HL-60/S4 treated with phorbol 12-myristate 13-acetate at 8.2 ng/mL for 4 days and 3 days (cell line): ENCODE measurements around the gene CELSR3.

ENCODE experiments used
- in situ Hi-C: fragments of 300-500 bp; cut with MboI; formaldehyde crosslinking; loops from 2 replicates; pipeline ENCODE4 v1.15.0; 2022; ENCODE audit warnings: low sequenced_read_pairs

Gene CELSR3

DNA sequence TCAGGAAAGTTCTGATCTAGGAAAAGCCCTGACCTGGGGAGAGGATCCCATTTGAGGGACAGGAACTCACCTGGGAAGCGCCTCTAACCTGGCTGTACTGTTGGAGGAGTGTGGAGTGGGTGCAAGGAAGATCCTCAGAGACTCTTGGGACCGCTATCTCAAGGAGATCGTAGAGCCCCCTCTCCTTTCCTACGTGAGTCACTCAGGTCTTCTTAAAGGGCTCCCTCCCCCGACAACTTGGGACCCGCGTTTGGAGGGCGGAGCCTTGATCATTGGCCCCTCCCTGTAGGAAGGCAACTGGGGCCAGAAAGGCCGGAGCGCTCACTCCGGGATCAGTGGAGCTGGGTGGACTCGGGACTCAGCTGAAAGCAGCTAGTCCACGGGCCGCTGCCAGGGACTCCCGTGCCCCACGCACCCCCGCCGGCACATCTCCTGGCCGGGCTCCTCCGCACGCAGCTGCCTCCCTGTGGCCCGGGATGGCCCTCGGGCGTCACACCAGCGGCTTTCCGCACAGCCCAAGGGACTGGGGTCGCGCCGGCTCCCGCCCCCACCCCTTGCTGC lies 27.9 kb downstream of the CELSR3 start:
- in situ Hi-C loops, result no loop called here

- in situ Hi-C loops, result no loop called here
Measured at GRCh38 chr3:48633743-48634142, 28.9 kb downstream of the CELSR3 start.

GRCh38 chr3:48633256-48633655 lies 29.4 kb downstream of the CELSR3 start:
- in situ Hi-C loops, result no loop called here

DNA sequence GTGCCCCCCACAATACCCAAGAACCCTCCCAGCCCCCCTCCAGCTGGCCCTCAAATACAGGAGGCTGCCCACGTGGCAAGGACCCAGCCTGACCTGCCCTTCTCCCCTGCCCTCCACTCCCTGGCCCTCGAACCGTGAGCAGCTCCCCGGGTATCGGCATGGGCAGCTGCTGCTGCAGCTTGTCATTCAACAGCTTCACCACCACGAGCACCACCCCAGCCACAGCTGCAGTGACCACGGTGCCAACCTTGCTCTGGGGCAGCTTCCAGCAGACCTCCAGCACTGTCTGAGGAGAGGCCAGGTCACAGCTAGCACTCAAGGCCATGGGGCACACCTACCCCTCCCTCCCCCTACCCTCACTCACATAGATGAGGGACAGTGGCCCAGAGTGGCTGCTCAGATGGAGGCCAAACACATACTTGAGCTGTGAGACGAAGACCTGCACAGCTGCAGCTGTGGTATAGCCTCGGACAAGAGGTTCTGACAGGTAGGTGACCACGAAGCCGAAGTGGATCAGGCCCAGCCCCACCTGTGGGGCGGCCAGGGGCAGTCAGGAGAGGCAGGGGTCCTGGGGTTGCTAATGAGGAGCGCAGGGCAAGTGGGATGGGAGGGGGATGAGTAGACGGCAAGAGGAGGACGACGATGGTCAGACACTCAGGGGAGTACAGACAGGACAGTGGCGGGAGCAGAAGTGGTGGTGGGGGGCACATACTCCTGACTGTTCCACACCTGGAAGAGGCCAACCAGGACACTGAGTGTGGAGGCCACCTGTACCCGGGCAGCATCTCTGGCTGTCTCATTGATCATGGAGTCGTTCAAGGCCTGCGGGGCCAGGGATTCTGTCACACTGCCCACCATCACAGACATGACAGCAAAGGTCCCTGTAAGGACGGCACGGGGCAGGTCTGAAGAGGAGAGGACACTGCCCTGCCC lies 30.9 kb downstream of the CELSR3 start:
- in situ Hi-C loops, result no loop called here

DNA sequence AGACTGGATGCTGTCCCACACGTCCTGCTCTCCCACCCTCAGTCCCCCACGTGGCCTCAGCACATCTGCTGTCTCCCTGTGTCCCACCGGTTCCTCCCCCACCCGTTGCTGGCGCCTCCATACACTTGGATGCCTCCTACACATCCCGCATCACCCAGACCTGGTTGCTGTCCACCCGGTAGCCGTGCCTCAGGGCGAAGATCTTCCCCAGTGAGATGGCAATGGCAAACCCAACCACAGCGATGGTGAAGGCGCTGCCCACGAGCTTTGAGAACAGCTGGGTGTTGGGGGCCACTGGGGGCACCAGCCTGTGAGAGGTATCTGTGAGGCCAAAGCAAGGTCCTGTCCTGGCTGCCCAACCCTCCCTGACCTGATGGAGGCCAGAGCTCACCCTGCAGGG lies 31.9 kb downstream of the CELSR3 start:
- in situ Hi-C loops, result no loop called here

GRCh38 chr3:48630407-48630806 lies 32.3 kb downstream of the CELSR3 start:
- in situ Hi-C loops, result no loop called here

DNA sequence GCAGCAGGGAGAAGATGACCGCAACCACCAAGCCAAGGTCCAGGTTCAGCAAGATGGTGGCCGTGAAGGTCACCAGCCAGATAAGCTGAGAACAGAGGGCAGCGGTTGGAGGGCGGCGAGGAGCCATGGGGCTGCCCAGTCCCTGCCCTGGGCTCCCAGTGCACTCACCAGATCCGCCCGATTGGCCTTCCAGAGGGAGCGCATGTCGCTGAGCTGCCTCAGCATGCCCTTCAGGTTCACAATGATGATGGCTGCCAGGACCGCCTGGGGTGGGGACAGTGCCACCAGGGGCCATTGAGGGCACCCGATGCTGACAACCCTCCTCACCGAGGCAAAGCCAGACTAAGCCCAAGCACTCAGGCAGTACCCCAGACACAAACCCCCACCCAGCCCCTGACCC lies 32.8 kb downstream of the CELSR3 start:
- in situ Hi-C loops, result no loop called here

- in situ Hi-C loops, result no loop called here
Measured at GRCh38 chr3:48628277-48629017, 34.2 kb downstream of the CELSR3 start.

DNA sequence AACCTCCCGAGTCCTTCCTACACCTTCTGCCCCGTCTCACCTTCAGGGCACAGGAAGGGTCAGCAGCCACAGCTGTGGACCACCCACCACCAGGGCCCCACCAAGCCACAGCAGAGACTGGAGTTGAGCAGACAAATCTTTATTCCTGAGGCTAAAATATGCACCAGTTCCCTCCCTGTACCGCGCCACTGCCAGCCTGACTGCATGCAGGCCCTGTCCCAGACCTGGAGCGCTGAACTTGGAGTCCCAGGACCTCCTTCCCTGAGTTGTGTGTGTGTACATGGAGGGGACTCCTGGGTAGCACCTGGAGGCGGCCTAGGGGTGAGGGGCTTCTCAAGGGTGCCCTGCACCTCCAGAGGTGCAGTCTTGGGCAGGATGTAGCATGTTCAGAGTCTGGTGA lies 37.1 kb downstream of the CELSR3 start:
- in situ Hi-C loops, result no loop called here

GRCh38 chr3:48624767-48625166 lies 37.9 kb downstream of the CELSR3 start:
- in situ Hi-C loops, result no loop called here

GRCh38 chr3:48623851-48624547 lies 38.7 kb downstream of the CELSR3 start:
- in situ Hi-C loops, result no loop called here

DNA sequence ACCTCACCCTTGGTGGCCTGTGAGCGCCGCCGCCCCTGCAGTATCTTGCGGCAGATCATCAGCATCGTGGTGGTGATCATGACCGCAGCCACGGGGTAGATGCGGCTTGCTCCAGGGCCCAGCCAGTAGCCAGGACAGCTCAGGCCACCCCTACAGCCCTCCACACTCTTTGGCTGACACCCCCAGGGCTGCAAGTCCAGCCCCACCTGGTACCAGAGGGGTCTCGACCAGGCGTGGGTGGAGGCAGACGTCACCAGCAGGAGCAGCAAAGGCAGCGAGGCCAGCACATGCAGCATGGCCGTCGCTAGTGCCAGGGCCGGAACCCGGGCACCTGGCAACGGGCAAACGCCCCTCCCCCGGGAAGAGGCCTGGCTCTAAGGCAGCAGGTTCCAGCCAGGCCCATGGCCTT lies 41.2 kb downstream of the CELSR3 start, which contains the start of gene TMEM89:
TSS of gene TMEM89 (minus strand) at position 309 of the 409 bp plus-strand sequence. CDS start at position 296, 13 bp downstream.
- in situ Hi-C loops, result no loop called here

- in situ Hi-C loops, result no loop called here
Measured at GRCh38 chr3:48619541-48620524, 42.9 kb downstream of the CELSR3 start.

DNA sequence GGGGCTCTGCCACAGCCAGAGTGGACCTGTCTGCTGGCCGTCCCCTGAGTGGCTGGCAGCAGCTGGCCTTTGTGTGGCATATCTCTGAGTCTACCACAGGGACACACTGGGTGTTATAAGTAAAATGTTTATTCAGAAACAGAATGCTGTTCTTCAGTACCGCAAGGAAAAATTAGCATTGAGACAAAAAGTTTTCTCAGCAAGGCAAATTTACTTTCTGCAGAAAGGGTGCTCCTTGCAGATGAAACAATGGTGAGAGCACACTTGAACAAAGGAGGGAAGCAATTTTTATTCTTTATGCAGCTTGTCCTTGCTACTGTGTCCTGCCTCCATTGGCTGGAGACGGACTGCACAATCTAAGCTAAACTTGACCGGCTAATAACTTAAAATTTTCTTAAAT lies 45.1 kb downstream of the CELSR3 start:
- in situ Hi-C loops, result no loop called here

GRCh38 chr3:48614044-48614443 lies 48.6 kb downstream of the CELSR3 start:
- in situ Hi-C loops, result no loop called here

GRCh38 chr3:48612309-48612708 lies 50.4 kb downstream of the CELSR3 start:
- in situ Hi-C loops, result no loop called here

DNA sequence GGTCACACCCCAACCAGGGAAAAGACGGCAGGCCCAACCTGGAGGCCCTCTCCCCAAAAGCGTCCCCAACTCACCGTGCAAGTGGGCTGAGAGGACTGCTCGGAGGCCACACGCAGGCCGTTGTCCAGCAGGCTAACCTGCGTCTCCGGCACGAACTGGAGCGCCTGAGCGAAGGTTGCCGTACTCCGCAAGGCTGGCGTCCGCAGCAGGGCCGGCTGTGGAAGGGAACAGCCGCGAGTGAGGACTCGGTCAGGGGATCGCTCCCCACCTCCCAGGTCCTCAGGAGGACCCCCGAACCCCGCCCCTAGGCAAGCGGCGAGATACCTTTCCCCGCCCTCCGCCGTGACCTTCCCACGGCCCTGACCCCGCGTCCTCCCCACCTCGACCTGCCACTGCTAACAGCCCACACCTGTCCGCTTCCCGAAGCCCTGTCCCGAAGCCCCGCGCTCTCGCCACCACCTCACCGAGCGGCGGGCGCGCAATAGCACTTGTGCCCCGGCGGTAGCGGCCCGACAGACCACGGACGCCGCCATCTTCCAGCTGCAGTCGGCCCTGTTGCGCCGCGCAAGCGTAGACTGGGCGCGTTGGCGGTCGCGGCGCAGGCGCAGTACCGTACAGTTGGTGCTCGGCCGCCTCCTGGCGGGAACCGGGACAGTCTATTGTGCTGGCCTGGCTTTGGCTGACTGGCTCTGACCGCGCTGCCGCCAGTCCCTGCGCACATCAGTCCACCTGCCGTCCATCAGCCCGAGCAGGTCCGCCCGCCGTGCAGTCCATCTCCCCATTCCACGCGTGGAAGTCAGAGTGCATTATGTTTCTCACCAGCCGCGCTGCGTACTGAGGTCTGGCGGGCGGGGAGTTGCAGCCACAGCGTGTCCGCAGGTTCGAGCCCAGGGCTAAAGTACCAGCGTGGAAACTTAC lies 53.3 kb downstream of the CELSR3 start, which contains the start of gene UQCRC1:
TSS of gene UQCRC1 (minus strand) at position 559 of the 918 bp plus-strand sequence. CDS start at position 533, 26 bp downstream.
- in situ Hi-C loops, result no loop called here

GRCh38 chr3:48607519-48607918 lies 55.2 kb downstream of the CELSR3 start:
- in situ Hi-C loops, result no loop called here

DNA sequence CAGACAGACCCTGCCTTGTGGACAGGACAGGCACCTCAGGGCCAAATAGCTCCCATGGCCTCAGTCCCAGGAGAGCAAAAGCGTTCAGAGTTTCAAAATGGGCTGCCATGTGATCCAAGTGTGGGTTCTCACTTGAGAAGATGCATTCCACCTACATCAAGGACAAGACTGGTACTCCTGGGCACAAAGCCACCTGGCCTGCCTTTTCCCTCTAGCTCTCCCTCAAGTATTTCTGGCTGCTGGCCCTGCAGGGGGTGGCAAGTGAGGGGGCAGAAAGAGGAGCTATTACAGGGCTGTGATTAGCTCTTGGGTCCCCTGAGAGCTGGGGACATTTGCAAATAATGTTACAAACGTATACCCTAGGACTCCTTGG lies 61.1 kb downstream of the CELSR3 start:
- in situ Hi-C loops, result no loop called here
